Gastroesophageal sphincter (tissue), 4 donors: ENCODE data around the gene TMOD1. TPM values are rescaled to one million over a fixed set of nuclear protein-coding genes. Genes with fewer than 3 reads are reported as not detected.
A peak's percentile ranks its signal among the peaks of the same experiment; 100 is the strongest.

Source experiments
- ATAC-seq: fragments of 150-250 bp; one replicate; pipeline ENCODE4 v1.9.1; 2016; ENCODE audit warnings: mild to moderate bottlenecking, moderate library complexity
- H3K27ac ChIP-seq, 4 donors: fragments of 200-600 bp; sonication (generic) in 3 of 4; 1 replicate in 3 of 4; 2 replicates in 1 of 4; pipeline ENCODE4 v1.5.1; 2016 to 2019
- H3K27me3 ChIP-seq: fragments of 200-600 bp; sonication (generic); one replicate; pipeline ENCODE4 v1.5.1; 2019
- H3K36me3 ChIP-seq, 2 donors: fragments of 200-600 bp; sonication (generic); one replicate each; pipeline ENCODE4 v1.5.1; 2019; ENCODE audit warnings: control low read depth in 1 of 2
- H3K4me1 ChIP-seq, 3 donors: fragments of 200-600 bp; sonication (generic); 1 replicate in 2 of 3; 2 replicates in 1 of 3; pipeline ENCODE4 v1.5.1; 2016 to 2019; ENCODE audit warnings: control low read depth in 2 of 3
- H3K4me3 ChIP-seq, 2 donors: fragments of 200-600 bp; sonication (generic); one replicate each; pipeline ENCODE4 v1.5.1; 2019; ENCODE audit warnings: mild to moderate bottlenecking in 1 of 2, moderate library complexity in 1 of 2
- H3K9me3 ChIP-seq, 3 donors: fragments of 200-600 bp; sonication (generic); one replicate each; pipeline ENCODE4 v1.5.1; 2017 to 2019; ENCODE audit warnings: control low read depth in 2 of 3
- CTCF ChIP-seq, 4 experiments: fragments of 200-600 bp in 2 of 4; fragments of 450-650 bp in 2 of 4; sonication (generic) in 1 of 4; IDR thresholded peaks; one replicate each; pipeline ENCODE4 v1.5.1; 2017 to 2019; ENCODE audit warnings: antibody characterized with exemption in 4 of 4, mild to moderate bottlenecking in 2 of 4, moderate library complexity in 2 of 4
- EP300 ChIP-seq: sonication (generic); formaldehyde crosslinking; IDR thresholded peaks from one replicate; pipeline ENCODE4 v1.6.1; 2017; ENCODE audit warnings: antibody characterized with exemption, mild to moderate bottlenecking
- POLR2A ChIP-seq, 2 donors: fragments of 450-650 bp; IDR thresholded peaks; one replicate each; pipeline ENCODE4 v1.6.1; 2017; ENCODE audit warnings: antibody characterized with exemption in 2 of 2, mild to moderate bottlenecking in 2 of 2, moderate library complexity in 1 of 2
- POLR2AphosphoS5 ChIP-seq: sonication (generic); formaldehyde crosslinking; IDR thresholded peaks from one replicate; pipeline ENCODE4 v1.6.1; 2017; ENCODE audit warnings: antibody characterized with exemption
- WGBS, 2 donors: methylation state at CpG; one replicate each; pipeline ENCODE4 v1.1.5; 2018; ENCODE audit warnings: low coverage in 1 of 2; 5-methylcytosine and 5-hydroxymethylcytosine counted together
- total RNA-seq, 4 donors: library from RNA; depleted of rRNA; stranded (reverse); fragments of >200 nt; gene quantifications; one replicate each; pipeline ENCODE4 v1.1.0, GENCODE V29; 2016

TMOD1 gene
- total RNA-seq, 4 donors from 2014 or later, result 38.6 to 99.6 (median 76.7) TPM

GRCh38 chr9:97559111-97559514 is 57.6 kb downstream of the TMOD1 start:
- WGBS, 2 donors, result 45 to 65% methylated on average over 4 to 6 of the region's 10 CpGs
- Histone ChIP-seq H3K9me3 (no peaks in the 10 kb centered on the region), H3K4me3 (no peak overlapping the region), H3K4me1 (peaks cover 27 to 97% (median 53%) of the 10 kb centered on the region in 3 donors), H3K27ac (peak overlapping the region; percentile 90 to 98 (median 92)), H3K27me3 (no peaks in the 10 kb centered on the region), H3K36me3 (peaks cover 0 to 27% of the 10 kb centered on the region in 2 donors)
- TF ChIP-seq POLR2A (IDR thresholded peaks at IDR 0.05) (no peak), POLR2AphosphoS5 (no peak), EP300 (no peak), CTCF (IDR thresholded peaks at IDR 0.05) (no peak)
- no peak for ATAC-seq

DNA sequence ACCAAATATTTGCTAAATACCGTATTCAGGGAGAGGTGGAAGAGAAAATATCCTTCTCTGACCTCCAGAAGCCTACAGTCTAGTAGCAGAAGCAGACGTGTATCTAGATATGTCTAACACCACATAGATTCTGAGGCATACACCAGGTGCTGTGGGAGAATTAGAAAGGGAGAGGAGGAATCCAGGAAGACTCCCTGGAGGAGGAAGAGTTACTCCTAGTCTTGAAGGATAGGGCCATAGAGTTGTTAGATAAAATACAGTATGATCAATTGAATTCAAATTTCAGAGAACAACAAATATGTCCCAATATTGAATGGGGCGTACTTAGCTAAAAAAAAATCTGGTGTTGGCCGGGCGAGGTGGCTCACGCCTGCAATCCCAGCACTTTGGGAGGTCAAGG is 58.7 kb downstream of the TMOD1 start:
- H3K27ac ChIP-seq, result peak overlapping the region in 3 of 4 donors; percentile 39 to 93 (median 90)
- no peaks in the 10 kb centered on the region for H3K27me3 ChIP-seq
- TF ChIP-seq POLR2A (IDR thresholded peaks at IDR 0.05) (no peak), EP300 (no peak), CTCF (IDR thresholded peaks at IDR 0.05) (no peak), POLR2AphosphoS5 (no peak)
- 77 to 93% methylated on average over 3 to 6 of the region's 6 CpGs for WGBS, 2 donors
- peaks cover 33 to 100% (median 61%) of the 10 kb centered on the region in 3 donors for H3K4me1 ChIP-seq
- no peak overlapping the region for H3K4me3 ChIP-seq
- peaks cover 0 to 27% of the 10 kb centered on the region in 2 donors for H3K36me3 ChIP-seq
- no peak for ATAC-seq
- H3K9me3 ChIP-seq, result no peaks in the 10 kb centered on the region

DNA sequence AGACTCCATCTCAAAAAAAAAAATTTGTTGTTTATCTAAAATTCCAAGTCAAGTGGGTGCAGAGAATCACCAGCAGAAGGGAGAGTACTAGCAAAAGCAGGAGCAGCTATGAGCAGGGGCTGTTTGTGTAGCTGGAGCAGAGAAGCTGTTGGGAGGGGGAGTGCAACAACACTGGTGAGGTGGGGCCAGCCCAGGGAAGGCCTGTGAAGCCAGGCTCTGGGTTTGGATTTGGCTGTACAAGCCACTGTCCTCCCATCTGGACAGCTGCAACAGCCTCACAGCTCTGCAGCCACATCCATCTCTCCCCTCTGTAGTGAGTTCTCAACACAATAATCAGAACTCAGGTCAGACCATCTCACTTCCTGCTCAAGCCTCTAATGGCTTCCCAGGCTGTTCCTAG is 59.4 kb downstream of the TMOD1 start:
- H3K36me3 ChIP-seq, result peaks cover 0 to 28% of the 10 kb centered on the region in 2 donors

GRCh38 chr9:97561501-97561900 is 60.0 kb downstream of the TMOD1 start:
- ATAC-seq, result no peak
- peaks cover 0 to 34% of the 10 kb centered on the region in 2 donors for H3K36me3 ChIP-seq
- no peaks in the 10 kb centered on the region for H3K9me3 ChIP-seq
- H3K27me3 ChIP-seq, result no peaks in the 10 kb centered on the region
- TF ChIP-seq CTCF (IDR thresholded peaks at IDR 0.05) (no peak), EP300 (no peak), POLR2A (IDR thresholded peaks at IDR 0.05) (no peak), POLR2AphosphoS5 (no peak)
- peak overlapping the region in 3 of 4 donors; percentile 67 to 90 (median 73) for H3K27ac ChIP-seq
- WGBS, 2 donors, result 33 to 70% methylated on average over 1 to 2 of the region's 3 CpGs
- peaks cover 33 to 89% (median 57%) of the 10 kb centered on the region in 3 donors for H3K4me1 ChIP-seq
- no peak overlapping the region for H3K4me3 ChIP-seq

More for the DNA sequence above, 59.4 kb downstream of the TMOD1 start:
- Histone ChIP-seq H3K4me3 (no peak overlapping the region), H3K9me3 (no peaks in the 10 kb centered on the region), H3K4me1 (peaks cover 33 to 96% (median 61%) of the 10 kb centered on the region in 3 donors), H3K27me3 (no peaks in the 10 kb centered on the region), H3K27ac (peak overlapping the region in 3 of 4 donors; percentile 67 to 90 (median 73))
- TF ChIP-seq CTCF (IDR thresholded peaks at IDR 0.05) (no peak), POLR2AphosphoS5 (no peak), EP300 (no peak), POLR2A (IDR thresholded peaks at IDR 0.05) (no peak)
- no peak for ATAC-seq

DNA sequence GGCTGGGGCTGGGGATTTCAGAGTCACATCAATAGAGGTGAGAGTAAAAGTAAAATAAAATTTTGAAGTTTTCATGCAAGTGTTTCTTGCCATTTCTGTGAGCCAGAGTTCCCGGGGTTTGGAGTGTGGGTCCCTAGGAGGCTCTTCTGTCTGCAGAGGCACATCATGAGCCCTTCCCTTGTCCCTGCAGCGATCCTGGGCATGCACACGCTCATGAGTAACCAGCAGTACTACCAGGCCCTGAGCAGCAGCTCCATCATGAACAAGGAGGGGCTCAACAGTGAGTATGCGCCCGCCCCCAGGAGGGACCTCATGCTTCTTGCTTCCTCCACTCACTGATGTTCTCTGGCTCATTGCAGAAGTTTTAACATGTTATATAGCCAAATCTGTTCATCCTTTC is 61.1 kb downstream of the TMOD1 start:
- no peak for TF ChIP-seq POLR2A (IDR thresholded peaks at IDR 0.05)
- Histone ChIP-seq H3K27me3 (no peaks in the 10 kb centered on the region), H3K4me3 (no peak overlapping the region), H3K36me3 (peaks cover 0 to 45% of the 10 kb centered on the region in 2 donors), H3K27ac (peak overlapping the region in 3 of 4 donors; percentile 67 to 90 (median 73)), H3K4me1 (peaks cover 23 to 79% (median 48%) of the 10 kb centered on the region in 3 donors), H3K9me3 (no peaks in the 10 kb centered on the region)
- no peak for ATAC-seq
- WGBS, 2 donors, result 78 to 81% methylated on average over 3 of the region's 5 CpGs
